Measurements from ENCODE around the gene ZDHHC14. TPM values are rescaled to one million over a fixed set of nuclear protein-coding genes. Genes with fewer than 3 reads are reported as not detected.
"Not testable (repeated sequence)": the region's sequence is repeated elsewhere in the genome, so short reads cannot be mapped to it uniquely, and the experiment has no call there.

The ZDHHC14 gene
- total and polyA plus RNA-seq, 7 donors, result 2.5 to 14.6 (median 4.3) TPM

GRCh38 chr6:157690441-157691210 is 309.6 kb downstream of the ZDHHC14 start:
- WGBS, 3 donors, result 88 to 92% (median 89%) methylated on average over 16 of the region's 16 CpGs
- no peak for TF ChIP-seq CTCF (IDR thresholded peaks at IDR 0.05)
- intact Hi-C loops (cut with DNase I), result no loop called here

DNA sequence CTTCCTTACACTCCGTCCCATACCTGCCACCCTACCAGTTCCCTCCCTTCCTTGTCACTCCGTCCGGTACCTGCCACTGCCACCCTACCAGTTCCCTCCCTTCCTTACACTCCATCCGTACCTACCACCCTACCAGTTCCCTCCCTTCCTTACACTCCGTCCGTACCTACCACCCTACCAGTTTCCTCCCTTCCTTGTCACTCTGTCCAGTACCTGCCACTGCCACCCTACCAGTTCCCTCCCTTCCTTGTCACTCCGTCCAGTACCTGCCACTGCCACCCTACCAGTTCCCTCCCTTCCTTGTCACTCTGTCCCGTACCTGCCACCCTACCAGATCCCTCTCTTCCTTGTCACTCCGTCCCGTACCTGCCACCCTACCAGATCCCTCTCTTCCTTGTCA is 310.6 kb downstream of the ZDHHC14 start:
- H3K36me3 ChIP-seq (ENCODE audit: insufficient read depth in 1 of 2, low read depth in 1 of 2); H3K9me3 ChIP-seq; H3K27ac ChIP-seq; intact Hi-C loops (cut with DNase I); ATAC-seq; H3K27me3 ChIP-seq (ENCODE audit: insufficient read depth in 3 of 3, low read length in 2 of 3); H3K4me3 ChIP-seq; DNase-seq: not testable (repeated sequence)
- WGBS, 3 donors, result 93 to 97% (median 96%) methylated on average over 10 of the region's 10 CpGs
- peaks cover 11% of the 10 kb centered on the region for H3K4me1 ChIP-seq

More at GRCh38 chr6:157690441-157691210, 309.6 kb downstream of the ZDHHC14 start:
- peaks cover 0 to 4% (median 0%) of the 10 kb centered on the region in 3 donors for H3K27me3 ChIP-seq (ENCODE audit: insufficient read depth in 3 of 3, low read length in 2 of 3)
- no peak overlapping the region for H3K4me3 ChIP-seq
- ATAC-seq, result no peak
- H3K9me3 ChIP-seq, result no peaks in the 10 kb centered on the region
- no peaks in the 10 kb centered on the region for H3K36me3 ChIP-seq (ENCODE audit: insufficient read depth in 1 of 2, low read depth in 1 of 2)
- DNase-seq, result no peak
- no peak overlapping the region for H3K27ac ChIP-seq
- peaks cover 11% of the 10 kb centered on the region for H3K4me1 ChIP-seq

GRCh38 chr6:157693867-157694266 is 312.9 kb downstream of the ZDHHC14 start:
- TF ChIP-seq CTCF (IDR thresholded peaks at IDR 0.05), result no peak
- no peak overlapping the region for H3K27ac ChIP-seq
- DNase-seq, result no peak
- no peak for ATAC-seq
- peaks cover 6% of the 10 kb centered on the region for H3K4me1 ChIP-seq
- no peaks in the 10 kb centered on the region for H3K36me3 ChIP-seq (ENCODE audit: insufficient read depth in 1 of 2, low read depth in 1 of 2)
- WGBS, 3 donors, result 24 to 29% (median 29%) methylated on average over 7 of the region's 7 CpGs
- H3K4me3 ChIP-seq, result no peak overlapping the region
- peaks cover 0 to 4% (median 0%) of the 10 kb centered on the region in 3 donors for H3K27me3 ChIP-seq (ENCODE audit: insufficient read depth in 3 of 3, low read length in 2 of 3)
- H3K9me3 ChIP-seq, result no peaks in the 10 kb centered on the region
- intact Hi-C loops (cut with DNase I), result no loop called here

DNA sequence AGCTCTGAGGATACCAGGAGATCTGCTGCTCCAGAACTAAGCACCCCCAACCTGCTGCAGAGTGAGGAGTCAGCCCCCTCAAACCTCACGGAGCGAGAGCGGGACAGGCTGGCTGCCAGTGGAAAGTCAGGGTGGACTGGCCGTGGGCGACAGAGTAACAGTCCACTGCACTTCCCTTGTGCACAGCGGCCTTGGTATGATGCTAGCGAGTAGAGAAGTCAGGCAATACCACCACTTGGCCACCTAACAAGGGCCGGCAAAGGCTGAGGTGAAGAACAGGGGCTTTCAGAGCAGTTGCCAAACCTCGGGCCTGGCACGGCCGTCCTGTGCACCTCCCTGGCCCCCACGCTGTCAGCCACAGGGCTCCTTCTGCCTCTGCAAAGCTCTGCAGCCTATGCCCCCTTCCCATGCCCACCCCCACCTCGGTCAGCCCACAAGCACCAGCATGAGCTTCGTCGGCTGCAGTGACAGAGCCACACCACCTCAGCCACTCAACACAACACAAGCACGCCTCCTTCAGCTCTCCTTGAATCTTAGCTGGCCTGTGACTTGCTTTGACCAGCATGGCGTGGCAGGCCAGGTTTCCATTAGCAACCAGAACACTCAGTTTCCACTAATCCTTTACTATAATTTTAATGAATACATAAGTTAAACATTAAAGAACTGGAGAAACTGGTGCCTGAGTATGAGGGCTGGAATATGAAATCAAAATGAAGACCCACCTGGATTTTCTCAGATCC is 314.5 kb downstream of the ZDHHC14 start:
- ATAC-seq (no peak), DNase-seq (no peak)
- TF ChIP-seq CTCF (IDR thresholded peaks at IDR 0.05), result no peak
- no peak overlapping the region for H3K27ac ChIP-seq
- H3K36me3 ChIP-seq (ENCODE audit: insufficient read depth in 1 of 2, low read depth in 1 of 2), result no peaks in the 10 kb centered on the region
- no peaks in the 10 kb centered on the region for H3K9me3 ChIP-seq
- no peaks in the 10 kb centered on the region for H3K4me1 ChIP-seq
- intact Hi-C loops (cut with DNase I), result no loop called here
- 85 to 92% (median 92%) methylated on average over 16 to 17 of the region's 17 CpGs for WGBS, 3 donors
- H3K4me3 ChIP-seq, result no peak overlapping the region
- H3K27me3 ChIP-seq (ENCODE audit: insufficient read depth in 3 of 3, low read length in 2 of 3), result peaks cover 0 to 4% (median 0%) of the 10 kb centered on the region in 3 donors
